NCI-H82 treated with DMSO at 0.1 percent for 48 hours (cell line): Measurements from ENCODE around the gene THADA.

ENCODE experiments used
- DNase-seq: peaks from one replicate; lab custom pipeline; 2025; ENCODE audit not compliant: unreplicated experiment; lab: John Stamatoyannopoulos, UW

Gene THADA

DNA sequence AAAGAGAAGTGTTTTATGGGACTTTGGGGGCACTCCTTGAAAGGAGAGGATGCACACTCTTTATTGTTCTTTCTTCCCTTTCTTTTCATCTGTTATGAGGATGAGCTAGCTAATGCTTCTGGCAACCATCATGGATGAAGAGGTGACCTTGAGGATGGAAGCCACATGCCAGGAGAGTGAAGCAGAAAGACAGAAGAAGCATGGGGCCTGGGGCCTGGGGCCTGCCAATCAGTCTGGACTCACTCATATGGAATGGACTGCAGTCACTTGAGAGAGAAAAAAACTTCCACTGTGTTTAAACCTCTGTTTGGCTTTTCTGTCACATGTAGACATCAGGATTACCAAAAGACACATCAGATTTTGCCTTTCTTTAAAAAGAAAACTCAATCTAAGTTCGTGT lies 333.6 kb downstream of the THADA start:
- no peak for DNase-seq

DNA sequence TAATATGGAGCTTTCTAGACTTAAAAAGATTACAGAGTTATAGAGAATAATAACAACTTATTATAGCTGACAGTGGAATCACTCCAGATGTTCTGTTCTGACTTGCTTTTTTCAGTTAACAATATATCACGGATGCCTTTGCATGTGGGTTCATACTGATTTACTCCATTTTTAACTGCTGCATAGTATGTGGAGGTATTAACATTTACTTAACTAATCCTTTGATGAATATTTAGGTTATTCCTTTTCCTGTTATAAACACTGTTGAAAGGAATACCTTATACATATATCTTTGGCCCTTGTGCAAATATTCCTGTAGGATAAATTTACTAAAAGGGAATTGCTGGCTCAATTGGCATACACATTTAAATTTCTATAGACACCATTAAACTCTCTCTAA lies 336.3 kb downstream of the THADA start:
- DNase-seq, result no peak

DNA sequence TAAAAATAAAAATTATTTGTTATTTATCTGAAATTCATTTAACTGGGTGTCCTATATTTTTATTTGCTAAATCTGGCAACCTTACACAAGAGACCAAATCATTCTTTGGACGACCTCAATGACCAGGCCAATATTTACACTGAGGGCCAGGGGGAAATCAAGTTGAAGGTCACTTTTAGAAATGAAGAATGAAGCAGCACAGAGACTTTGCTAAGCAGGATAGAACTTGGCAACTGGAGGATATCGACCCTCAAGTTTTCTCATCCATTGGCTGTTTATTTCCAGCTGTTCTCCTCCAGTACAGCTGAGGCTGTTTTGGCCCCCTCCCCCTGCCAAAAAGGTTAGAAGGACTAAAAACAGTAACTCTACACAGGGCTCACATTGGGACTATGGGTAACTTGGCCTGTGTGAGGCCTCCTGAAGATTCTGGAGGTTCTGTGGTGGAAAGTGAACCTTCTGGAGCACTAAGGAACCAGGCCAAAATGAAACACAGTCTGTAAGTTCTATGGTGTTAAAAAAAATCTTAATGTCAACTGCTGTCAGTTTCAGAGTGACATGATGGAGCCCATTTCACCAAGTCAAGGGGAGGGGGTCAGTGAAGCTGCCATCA lies 337.2 kb downstream of the THADA start:
- no peak for DNase-seq

DNA sequence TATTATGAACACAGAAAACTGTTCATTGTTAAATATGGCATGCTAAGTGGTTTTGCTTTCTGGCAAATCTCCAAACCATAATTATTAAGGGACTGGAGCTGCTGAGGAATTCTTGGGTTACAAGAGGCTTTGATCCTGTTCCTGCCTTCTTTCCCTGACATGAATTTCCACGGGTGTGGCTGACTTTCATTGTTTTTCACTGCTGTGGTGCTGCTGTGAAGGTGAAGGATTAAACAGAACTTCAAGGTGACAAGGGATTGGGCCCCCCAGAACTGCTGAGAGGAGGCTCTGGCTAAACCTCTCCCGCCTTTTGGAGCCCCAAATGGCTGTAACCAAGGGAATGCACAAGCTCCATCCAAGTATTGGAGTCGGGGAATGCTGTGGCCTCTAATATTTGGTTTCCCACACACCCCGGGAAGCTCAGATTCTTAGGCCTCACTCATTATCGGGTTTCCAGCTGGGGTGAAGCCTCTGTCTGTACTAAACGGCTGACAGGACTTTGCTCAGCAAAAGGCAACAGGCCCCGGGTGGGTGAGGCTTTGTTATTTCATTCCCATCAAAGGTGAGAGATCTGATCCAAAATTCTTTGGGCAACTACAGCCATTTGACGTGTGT lies 340.4 kb downstream of the THADA start:
- no peak for DNase-seq

DNA sequence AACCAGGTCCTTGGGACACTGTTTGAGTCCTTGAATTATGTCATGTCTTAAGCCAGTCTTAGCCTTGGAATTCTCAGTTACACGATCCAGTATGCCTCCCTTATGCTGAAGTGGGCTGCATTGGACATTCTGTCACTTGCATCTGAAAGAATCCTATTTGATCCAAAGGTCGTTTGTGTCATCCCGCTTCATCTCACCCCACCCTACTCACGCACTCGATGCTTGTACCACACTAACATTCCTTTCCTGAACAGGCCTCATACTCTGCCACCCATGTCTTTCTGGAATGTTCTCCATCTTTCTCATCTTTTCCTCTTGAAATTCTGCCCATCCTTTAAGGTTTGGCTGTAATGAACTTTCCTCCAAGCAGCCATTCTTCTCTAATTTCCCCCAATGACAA lies 341.5 kb downstream of the THADA start:
- no peak for DNase-seq

DNA sequence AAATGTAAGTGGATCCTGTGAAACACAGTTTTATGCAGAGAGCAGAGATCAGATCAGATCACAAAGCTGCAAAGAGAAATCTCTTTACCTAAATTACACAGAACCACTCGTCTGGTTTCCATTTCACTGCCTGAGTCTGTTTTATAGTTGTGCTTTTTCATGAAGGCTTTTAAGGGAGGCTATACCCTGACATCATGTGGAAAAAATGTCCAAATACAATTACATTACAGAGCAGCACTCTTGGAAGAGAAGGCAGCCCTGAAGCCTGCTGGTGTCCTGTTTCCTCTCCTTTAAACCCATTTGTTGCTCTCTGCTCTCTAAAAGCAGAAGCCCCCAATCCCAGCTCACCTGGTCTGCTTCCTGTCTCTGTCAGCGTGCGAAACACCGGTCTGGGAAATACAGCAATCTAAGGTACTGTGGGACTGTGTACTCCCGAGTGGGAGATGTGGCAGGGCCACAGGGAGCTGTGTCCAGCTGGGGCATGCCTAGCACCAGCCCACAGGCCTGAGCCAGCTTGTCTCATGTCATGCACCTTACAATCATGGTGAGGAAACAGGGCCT lies 344.6 kb downstream of the THADA start:
- no peak for DNase-seq

DNA sequence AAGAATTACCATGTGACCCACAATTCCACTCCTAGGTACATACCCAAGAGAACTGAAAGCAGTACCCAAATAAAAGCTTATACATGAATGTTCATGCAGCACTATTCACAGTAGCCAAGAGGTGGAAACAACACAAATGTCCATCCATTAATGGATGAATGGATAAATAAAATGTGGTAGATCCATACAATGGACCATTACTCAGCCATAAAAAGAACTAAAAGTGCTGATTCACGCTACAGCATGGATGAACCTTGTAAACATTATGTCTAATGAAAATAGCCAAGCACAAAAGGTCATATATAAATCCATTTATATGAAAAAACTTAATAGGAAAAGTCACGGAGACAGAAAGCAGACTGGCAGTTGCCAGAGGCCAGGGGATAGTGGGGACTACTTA lies 345.8 kb downstream of the THADA start:
- DNase-seq, result no peak

DNA sequence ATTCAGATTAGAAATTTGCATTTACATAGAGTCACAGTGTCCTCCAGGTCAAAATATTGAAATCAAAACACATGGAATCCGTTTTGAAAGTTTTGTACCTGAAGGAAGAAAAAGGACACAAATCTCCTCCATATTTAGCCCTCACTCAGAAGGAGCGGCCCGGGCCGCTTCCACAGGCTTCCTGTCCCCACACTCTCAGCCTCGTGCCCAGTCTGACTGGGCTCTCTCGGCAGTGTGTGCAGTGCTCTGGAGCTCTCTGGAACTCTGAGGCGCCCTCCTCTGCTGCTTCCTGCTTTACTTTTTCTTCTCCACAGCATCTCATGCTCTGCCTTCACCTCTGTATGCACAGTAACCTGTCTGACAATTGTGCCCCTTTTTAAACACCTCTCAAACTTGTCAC lies 347.2 kb downstream of the THADA start:
- no peak for DNase-seq

DNA sequence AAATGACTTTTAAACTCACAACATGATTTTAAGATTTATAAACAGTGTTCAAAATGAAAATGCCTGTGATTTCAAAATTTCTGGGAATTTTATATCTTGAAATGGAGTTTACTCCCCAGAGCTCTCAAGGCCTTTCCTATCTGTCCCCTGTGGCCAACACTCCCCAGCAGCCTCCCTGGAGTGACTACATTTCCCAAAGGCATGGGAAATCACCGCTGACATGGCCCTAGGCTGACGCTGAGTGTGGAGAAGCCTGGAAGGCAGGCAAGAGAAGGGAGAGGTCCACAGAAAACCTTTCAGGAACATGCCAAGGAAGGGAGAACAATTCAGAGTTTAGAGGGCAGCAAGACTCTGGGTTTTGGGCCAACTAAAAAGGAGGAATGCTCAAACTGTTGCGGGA lies 349.2 kb downstream of the THADA start:
- no peak for DNase-seq

DNA sequence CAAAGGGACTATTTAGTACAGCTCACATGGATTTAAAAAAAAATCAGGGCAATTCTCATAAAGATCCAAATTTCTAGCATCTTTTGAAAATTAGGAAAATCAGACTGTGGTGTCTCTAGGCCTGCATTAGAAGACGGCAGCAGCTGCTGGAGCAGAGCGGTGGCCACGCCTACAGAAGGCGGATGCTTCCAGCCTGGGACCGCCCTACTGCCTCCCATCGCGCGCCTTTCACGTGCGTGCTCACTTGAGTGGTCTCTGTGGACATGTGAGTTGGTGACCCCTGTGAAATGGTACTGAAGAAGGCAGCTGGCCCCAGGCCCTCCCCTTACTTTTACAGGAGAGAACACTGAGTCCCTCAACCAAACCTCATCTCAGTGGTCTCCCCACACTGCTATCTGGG lies 354.3 kb downstream of the THADA start:
- no peak for DNase-seq

DNA sequence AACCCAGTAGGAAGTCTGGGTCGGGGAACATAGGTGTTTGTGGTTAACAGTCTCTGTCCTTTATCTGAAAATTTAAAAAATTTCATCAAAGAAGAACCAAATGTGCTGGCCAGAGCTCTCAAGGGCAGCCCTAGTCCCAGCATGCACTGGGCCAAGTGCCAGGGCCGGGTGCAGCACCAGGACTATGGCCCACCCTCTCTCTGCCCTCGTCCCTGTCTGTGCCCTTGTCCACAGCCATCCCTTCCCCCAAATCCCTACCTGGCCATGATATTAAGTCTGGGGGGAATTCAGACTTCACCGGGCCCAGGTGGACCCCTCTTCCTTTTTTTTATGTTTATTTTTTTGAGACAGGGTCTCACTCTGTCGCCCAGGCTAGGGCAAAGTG lies 355.1 kb downstream of the THADA start:
- DNase-seq, result no peak

DNA sequence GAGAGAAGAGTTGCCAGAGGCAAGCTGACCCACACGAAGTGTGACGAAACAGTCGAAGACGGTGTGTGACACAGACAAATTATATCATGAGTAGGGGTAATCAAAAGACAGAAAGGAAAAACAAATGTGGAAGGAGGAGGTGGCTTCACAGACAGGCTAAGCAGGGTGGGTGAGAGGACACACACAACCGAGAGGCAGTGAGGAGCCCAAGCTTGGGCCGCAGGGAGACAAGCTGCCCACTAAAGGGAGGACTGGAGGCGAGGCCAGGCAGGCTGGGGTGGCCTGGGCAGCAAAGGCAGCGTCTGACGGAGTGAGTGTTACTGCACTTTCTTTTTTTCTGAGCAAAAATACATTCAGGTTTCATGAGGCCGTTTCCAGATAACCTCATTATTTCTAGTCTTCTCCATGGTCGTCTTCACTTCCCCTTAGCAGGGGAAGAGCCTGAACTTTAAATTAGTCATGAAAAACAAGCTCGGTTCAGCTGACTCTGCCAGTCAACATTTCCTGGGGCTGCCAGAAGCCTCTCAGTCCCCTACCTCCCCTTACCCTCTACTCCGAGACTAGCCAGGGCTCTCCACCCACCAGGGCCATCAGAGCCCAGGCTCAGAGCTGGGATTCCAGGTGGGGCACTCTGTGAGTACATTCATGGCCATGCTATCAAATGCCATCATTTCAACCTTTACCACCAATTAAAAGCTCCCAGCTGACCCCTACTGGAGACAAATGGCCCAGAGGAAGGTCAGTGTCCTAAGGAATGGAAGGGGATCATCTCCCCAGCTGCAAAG lies 355.7 kb downstream of the THADA start:
- no peak for DNase-seq

DNA sequence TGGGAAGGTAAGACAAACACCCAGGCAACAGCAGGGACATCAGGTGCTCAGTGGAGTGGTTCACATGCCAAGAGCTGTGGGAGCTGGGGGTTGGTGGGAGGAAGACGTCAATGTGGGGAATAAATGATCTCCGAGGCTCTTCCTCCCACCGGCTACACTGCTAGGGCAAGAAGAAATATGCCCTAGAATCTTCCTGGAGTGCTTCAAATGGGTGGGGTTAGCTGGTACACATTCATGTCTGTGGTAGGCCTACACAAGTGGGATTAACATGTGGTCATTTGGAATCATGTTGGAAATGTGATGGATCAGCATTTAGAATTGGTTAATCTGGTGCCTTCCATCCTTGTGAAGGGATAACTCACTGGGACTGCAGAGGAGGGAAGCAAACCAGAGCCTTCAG lies 357.0 kb downstream of the THADA start:
- DNase-seq, result no peak

DNA sequence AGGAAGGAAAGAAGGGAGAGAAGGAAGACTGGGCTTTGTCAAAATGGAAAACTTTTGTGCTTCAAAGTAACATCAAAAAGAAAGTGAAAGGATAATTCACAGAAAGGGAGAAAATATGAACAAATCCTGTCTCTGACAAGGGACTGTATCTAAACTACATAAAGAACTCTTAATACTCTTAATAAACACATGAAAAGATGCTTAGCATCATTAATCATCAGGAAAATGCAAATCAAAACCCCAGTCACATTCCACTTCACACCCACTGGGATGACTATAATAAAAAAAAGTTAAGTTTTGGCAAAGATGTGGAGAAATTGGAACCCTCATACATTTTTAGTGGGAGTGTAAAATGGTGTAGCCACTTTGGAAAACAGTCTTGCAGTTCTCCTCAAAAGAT lies 357.7 kb downstream of the THADA start:
- no peak for DNase-seq

DNA sequence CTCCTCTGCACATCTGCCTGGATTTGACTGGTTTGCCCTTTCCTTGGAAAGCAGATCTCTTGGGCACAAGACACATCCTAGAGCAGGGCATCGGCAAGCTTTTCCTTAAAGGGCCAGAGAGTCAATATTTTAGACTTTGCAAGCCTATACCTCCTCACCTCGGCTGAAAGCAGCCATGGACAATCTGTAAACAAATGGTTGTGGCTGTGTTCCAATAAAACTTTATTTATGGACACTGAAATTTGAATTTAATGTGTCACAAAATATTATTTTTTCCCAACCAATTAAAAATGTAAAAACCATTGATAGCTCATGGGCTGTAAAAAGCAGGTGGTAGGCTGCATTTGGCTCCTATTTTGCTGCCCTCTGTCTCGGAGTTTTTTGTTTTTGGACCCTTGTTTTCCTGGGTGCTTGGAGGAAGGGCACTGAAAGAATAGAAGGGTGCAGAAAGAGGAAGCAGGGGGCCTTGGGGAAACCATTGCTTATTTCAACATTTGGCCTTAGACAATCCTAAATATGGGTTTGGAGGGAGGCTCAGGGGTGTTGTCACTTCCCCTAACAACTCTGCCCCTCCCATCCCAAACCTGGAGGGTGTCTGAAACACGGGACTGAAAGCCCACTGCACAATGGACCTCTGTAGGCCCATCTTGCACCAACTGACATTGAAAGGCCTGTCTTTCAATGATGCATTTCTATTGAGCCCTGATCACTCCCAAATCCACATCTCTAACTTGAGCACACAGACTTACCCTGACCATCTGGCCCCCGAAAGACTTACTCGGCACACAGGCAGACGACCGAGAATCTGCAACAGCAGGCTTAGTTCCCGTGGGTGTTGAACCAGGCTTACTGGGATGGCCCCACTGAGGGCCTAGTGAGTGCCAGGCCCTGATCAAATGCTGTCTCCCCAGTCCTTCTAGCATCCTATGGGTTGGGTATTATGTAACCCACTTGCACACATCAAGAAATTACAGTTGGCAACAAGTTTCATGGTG lies 362.3 kb downstream of the THADA start:
- DNase-seq, result peak; percentile 88

DNA sequence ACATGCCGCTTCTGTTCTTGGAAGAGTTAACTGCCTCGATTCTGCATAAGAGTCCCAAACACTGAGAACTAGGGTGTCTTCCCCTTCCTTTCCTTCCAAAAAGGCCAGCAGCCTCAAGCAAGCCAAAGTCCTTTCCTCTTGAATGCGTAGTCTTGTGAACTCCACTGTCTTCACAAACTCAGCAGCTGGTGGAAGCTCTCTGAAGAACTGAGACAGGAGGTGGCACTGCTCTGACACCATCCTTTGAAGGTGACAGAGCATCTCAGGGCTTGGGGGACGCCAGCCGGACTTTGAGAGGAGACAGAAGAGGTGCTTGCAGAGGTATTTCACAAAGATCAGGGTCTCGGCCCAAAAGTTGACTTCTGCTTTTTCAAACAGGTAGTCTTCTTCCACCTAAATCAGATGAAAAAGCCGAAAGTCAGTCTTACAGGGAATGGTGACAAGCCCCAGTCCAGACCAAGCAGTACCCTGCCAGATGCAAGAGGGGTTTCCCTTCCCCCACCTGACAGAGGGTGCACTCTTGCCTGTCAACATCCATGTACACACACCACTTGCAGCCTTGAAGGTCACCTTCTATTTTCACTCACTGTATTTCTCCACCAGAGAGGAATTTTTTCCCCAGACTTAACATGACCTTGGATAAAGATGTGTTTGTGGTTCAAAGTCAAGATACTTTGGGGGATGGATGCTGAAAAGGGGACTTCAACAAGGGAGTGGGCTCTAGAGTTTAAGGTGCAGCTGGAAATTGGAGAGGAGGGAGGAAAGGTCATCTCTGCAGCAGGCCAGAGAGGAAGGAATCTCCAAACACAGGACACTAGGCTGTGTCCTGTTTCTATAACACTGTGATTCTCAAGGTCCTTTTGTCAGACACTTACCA lies 364.6 kb downstream of the THADA start:
- DNase-seq, result no peak

DNA sequence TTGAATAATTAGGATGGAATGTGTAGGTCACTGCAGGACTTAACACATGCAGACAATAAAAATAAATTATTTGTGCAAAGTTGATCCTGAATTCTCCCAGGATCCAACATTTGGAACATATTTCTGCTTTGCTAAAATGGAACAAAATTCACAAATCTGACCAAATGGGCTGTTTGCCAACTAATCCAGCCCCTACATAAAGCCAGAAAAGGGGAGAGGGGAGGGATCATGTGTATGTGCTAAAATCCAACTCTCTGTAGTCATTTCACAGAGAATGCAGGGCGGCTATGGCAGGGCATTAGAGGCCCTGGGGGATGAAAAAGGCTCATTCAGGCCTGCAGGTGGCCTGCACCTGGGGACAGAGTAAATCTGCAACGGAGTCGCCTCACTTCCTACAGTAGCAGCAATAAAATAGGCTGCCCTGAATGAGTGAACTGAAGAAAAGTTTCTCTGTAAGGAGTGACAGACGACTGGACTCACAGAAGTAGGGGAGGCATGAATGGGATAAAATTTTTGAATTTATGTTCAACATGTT lies 365.4 kb downstream of the THADA start:
- DNase-seq, result no peak

DNA sequence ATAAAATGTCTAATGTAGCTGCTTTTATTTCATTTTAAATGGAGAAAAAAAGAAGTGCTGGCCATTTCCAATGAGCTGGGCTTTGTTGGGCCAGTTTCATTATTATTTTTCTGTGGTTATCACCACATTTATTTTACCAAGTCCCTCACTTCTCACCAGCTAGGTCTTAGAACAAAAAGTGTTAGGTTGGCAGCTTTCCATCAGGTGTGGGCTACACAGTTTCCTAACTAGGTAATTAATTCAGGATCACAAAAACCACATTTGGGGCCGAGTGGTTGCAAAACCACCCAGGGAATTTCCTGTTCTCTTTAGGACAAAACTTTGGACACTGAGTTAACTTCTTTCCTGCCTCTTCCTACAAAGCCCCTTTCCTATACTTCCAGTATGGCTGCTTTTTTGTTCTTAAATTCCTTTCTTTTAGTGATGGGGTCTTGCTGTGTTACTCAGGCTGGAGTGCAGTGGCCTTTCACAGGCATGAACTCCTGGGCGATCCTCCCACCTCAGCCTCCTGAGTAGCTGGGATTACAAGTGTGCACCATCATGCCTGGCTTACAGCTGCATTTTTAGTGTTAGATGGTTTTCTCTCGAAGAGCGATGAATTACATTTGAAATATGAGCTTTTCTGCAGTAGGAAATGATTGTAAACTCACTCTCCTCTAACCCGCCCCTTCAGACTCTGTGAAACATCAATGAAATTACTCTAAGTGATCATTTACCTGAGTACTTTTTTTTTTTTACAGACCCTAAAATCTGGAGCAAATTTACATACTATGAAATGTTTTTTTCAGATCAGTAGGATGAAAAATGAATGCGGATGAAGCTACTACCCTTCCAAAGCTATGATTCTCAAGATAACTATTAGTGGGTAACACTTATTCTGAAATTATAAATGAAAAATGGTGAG lies 366.8 kb downstream of the THADA start:
- no peak for DNase-seq

DNA sequence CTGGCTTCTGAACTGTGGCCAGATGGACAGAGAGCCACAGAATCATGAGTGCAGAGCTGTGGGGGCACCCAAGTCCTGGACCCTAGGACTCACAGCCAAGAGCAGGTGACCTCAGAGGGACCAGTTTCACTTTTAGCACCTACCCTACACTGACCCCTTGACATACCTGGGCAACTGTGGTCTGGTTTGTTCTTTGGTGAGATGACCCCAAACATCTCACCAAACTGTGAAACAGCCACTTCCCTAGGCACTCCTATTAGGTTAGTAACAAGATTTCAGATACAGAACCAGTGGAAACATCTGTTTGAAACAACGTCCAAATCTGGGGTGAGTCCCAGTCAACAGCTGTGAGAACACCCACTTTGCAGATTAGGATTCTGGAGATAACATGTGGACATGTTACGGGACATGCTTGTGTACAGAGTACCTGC lies 367.5 kb downstream of the THADA start:
- no peak for DNase-seq
